ENCODE measurements around the gene DCUN1D4. TPM values are rescaled to one million over a fixed set of nuclear protein-coding genes. Genes with fewer than 3 reads are reported as not detected.
"Not testable (repeated sequence)": the region's sequence is repeated elsewhere in the genome, so short reads cannot be mapped to it uniquely, and the experiment has no call there.

The DCUN1D4 gene
- polyA plus RNA-seq, 1 donor from 2014 or later = 8.7 TPM

GRCh38 chr4:51867689-51868448, 24.9 kb downstream of the DCUN1D4 start:
- Mint-ChIP-seq H3K36me3 (peaks cover 7% of the 10 kb centered on the region), H3K9me3 (no peaks in the 10 kb centered on the region), H3K27ac (no peak overlapping the region), H3K4me3 (no peak overlapping the region), H3K27me3 (no peaks in the 10 kb centered on the region), H3K4me1 (peaks cover 0 to 1% (median 0%) of the 10 kb centered on the region in 3 donors)

- H3K9me3 Mint-ChIP-seq = no peaks in the 10 kb centered on the region
- peaks cover 9% of the 10 kb centered on the region for H3K36me3 Mint-ChIP-seq
- peaks cover 0 to 1% (median 0%) of the 10 kb centered on the region in 3 donors for H3K4me1 Mint-ChIP-seq
- no peak overlapping the region for H3K27ac Mint-ChIP-seq
- no peaks in the 10 kb centered on the region for H3K27me3 Mint-ChIP-seq
- H3K4me3 Mint-ChIP-seq = no peak overlapping the region
Measured at GRCh38 chr4:51868449-51868847, 25.5 kb downstream of the DCUN1D4 start.

- Mint-ChIP-seq H3K4me3 (no peak overlapping the region), H3K9me3 (peaks cover 0 to 8% (median 0%) of the 10 kb centered on the region in 3 donors), H3K27ac (no peak overlapping the region), H3K36me3 (peaks cover 17% of the 10 kb centered on the region), H3K27me3 (no peaks in the 10 kb centered on the region), H3K4me1 (peaks cover 0 to 1% (median 0%) of the 10 kb centered on the region in 3 donors)
Measured at GRCh38 chr4:51870441-51871188, 27.7 kb downstream of the DCUN1D4 start.

- Mint-ChIP-seq H3K4me3 (no peak overlapping the region), H3K4me1 (peaks cover 0 to 1% (median 0%) of the 10 kb centered on the region in 3 donors), H3K27ac (no peak overlapping the region), H3K27me3 (no peaks in the 10 kb centered on the region), H3K9me3 (peaks cover 0 to 12% (median 0%) of the 10 kb centered on the region in 3 donors), H3K36me3 (peaks cover 25% of the 10 kb centered on the region)
Measured at GRCh38 chr4:51872283-51872997, 29.5 kb downstream of the DCUN1D4 start.

- H3K9me3 Mint-ChIP-seq = peaks cover 0 to 12% (median 0%) of the 10 kb centered on the region in 3 donors
- no peaks in the 10 kb centered on the region for H3K27me3 Mint-ChIP-seq
- H3K4me3 Mint-ChIP-seq = no peak overlapping the region
- H3K4me1 Mint-ChIP-seq = peaks cover 0 to 1% (median 0%) of the 10 kb centered on the region in 3 donors
- H3K36me3 Mint-ChIP-seq = peaks cover 21% of the 10 kb centered on the region
- no peak overlapping the region for H3K27ac Mint-ChIP-seq
Measured at GRCh38 chr4:51874551-51874950, 31.6 kb downstream of the DCUN1D4 start.

GRCh38 chr4:51878431-51878830, 35.5 kb downstream of the DCUN1D4 start:
- no peaks in the 10 kb centered on the region for H3K27me3 Mint-ChIP-seq
- no peak overlapping the region for H3K4me3 Mint-ChIP-seq
- peaks cover 23% of the 10 kb centered on the region for H3K36me3 Mint-ChIP-seq
- peaks cover 0 to 12% (median 0%) of the 10 kb centered on the region in 3 donors for H3K9me3 Mint-ChIP-seq
- H3K4me1 Mint-ChIP-seq = no peaks in the 10 kb centered on the region
- H3K27ac Mint-ChIP-seq = no peak overlapping the region

GRCh38 chr4:51880016-51880915, 37.3 kb downstream of the DCUN1D4 start:
- no peak overlapping the region for H3K4me3 Mint-ChIP-seq
- H3K9me3 Mint-ChIP-seq = peaks cover 0 to 7% (median 0%) of the 10 kb centered on the region in 3 donors
- H3K4me1 Mint-ChIP-seq = no peaks in the 10 kb centered on the region
- H3K27me3 Mint-ChIP-seq = no peaks in the 10 kb centered on the region
- peaks cover 17% of the 10 kb centered on the region for H3K36me3 Mint-ChIP-seq
- H3K27ac Mint-ChIP-seq = no peak overlapping the region

- H3K9me3 Mint-ChIP-seq = no peaks in the 10 kb centered on the region
- no peaks in the 10 kb centered on the region for H3K4me1 Mint-ChIP-seq
- peaks cover 6% of the 10 kb centered on the region for H3K36me3 Mint-ChIP-seq
- no peaks in the 10 kb centered on the region for H3K27me3 Mint-ChIP-seq
- no peak overlapping the region for H3K4me3 Mint-ChIP-seq
- H3K27ac Mint-ChIP-seq = no peak overlapping the region
Measured at GRCh38 chr4:51884055-51884454, 41.1 kb downstream of the DCUN1D4 start.

- Mint-ChIP-seq H3K4me1 (no peaks in the 10 kb centered on the region), H3K36me3 (peaks cover 6% of the 10 kb centered on the region), H3K9me3 (no peaks in the 10 kb centered on the region), H3K4me3 (no peak overlapping the region), H3K27me3 (no peaks in the 10 kb centered on the region), H3K27ac (no peak overlapping the region)
Measured at GRCh38 chr4:51884606-51885005, 41.7 kb downstream of the DCUN1D4 start.

- Mint-ChIP-seq H3K4me3 (no peak overlapping the region), H3K9me3 (no peaks in the 10 kb centered on the region), H3K27ac (no peak overlapping the region), H3K4me1 (no peaks in the 10 kb centered on the region), H3K27me3 (no peaks in the 10 kb centered on the region), H3K36me3 (peaks cover 6% of the 10 kb centered on the region)
Measured at GRCh38 chr4:51885363-51885762, 42.4 kb downstream of the DCUN1D4 start.

- H3K9me3 Mint-ChIP-seq = no peaks in the 10 kb centered on the region
- peak overlapping the region in 1 of 3 donors; percentile 87 for H3K27ac Mint-ChIP-seq
- H3K4me1 Mint-ChIP-seq = peaks cover 0 to 3% (median 0%) of the 10 kb centered on the region in 3 donors
- H3K27me3 Mint-ChIP-seq = no peaks in the 10 kb centered on the region
- no peak overlapping the region for H3K4me3 Mint-ChIP-seq
- peaks cover 1% of the 10 kb centered on the region for H3K36me3 Mint-ChIP-seq
Measured at GRCh38 chr4:51890760-51891159, 47.8 kb downstream of the DCUN1D4 start.

- not testable (repeated sequence) for H3K9me3 Mint-ChIP-seq, H3K36me3 Mint-ChIP-seq, H3K4me1 Mint-ChIP-seq, H3K27me3 Mint-ChIP-seq, H3K27ac Mint-ChIP-seq, H3K4me3 Mint-ChIP-seq
Measured at GRCh38 chr4:51893402-51893801, 50.4 kb downstream of the DCUN1D4 start.

- Mint-ChIP-seq H3K27me3 (no peaks in the 10 kb centered on the region), H3K36me3 (peaks cover 3% of the 10 kb centered on the region), H3K9me3 (no peaks in the 10 kb centered on the region), H3K27ac (no peak overlapping the region), H3K4me3 (no peak overlapping the region), H3K4me1 (peaks cover 0 to 6% (median 3%) of the 10 kb centered on the region in 3 donors)
Measured at GRCh38 chr4:51894059-51894645, 51.2 kb downstream of the DCUN1D4 start.

GRCh38 chr4:51895158-51895557, 52.2 kb downstream of the DCUN1D4 start:
- no peak overlapping the region for H3K4me3 Mint-ChIP-seq
- H3K9me3 Mint-ChIP-seq = no peaks in the 10 kb centered on the region
- H3K27me3 Mint-ChIP-seq = no peaks in the 10 kb centered on the region
- H3K4me1 Mint-ChIP-seq = peaks cover 0 to 6% (median 3%) of the 10 kb centered on the region in 3 donors
- no peak overlapping the region for H3K27ac Mint-ChIP-seq
- peaks cover 3% of the 10 kb centered on the region for H3K36me3 Mint-ChIP-seq

Measured in IgD-negative memory B cell (primary cell).